ENCODE results near the gene MRPL2.
A peak's percentile ranks its signal among the peaks of the same experiment; 100 is the strongest.

Gene MRPL2

GRCh38 chr6:43059168-43060033 is at the start of gene MRPL2, which contains the start of gene KLC4 (continued):
- TF ChIP-seq, protein P1, sequence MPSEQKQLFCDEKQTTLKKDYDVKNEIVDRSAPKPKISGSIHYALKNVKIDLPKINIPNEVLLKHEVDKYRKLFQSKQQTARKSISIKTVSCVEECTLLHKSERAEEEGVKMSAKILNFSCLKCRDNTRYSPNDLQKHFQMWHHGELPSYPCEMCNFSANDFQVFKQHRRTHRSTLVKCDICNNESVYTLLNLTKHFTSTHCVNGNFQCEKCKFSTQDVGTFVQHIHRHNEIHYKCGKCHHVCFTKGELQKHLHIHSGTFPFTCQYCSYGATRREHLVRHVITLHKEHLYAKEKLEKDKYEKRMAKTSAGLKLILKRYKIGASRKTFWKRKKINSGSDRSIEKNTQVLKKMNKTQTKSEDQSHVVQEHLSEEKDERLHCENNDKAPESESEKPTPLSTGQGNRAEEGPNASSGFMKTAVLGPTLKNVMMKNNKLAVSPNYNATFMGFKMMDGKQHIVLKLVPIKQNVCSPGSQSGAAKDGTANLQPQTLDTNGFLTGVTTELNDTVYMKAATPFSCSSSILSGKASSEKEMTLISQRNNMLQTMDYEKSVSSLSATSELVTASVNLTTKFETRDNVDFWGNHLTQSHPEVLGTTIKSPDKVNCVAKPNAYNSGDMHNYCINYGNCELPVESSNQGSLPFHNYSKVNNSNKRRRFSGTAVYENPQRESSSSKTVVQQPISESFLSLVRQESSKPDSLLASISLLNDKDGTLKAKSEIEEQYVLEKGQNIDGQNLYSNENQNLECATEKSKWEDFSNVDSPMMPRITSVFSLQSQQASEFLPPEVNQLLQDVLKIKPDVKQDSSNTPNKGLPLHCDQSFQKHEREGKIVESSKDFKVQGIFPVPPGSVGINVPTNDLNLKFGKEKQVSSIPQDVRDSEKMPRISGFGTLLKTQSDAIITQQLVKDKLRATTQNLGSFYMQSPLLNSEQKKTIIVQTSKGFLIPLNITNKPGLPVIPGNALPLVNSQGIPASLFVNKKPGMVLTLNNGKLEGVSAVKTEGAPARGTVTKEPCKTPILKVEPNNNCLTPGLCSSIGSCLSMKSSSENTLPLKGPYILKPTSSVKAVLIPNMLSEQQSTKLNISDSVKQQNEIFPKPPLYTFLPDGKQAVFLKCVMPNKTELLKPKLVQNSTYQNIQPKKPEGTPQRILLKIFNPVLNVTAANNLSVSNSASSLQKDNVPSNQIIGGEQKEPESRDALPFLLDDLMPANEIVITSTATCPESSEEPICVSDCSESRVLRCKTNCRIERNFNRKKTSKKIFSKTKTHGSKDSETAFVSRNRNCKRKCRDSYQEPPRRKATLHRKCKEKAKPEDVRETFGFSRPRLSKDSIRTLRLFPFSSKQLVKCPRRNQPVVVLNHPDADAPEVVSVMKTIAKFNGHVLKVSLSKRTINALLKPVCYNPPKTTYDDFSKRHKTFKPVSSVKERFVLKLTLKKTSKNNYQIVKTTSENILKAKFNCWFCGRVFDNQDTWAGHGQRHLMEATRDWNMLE (tag by site-specific recombination; conservative IDR thresholded peaks at IDR 0.05; ENCODE audit: low read depth), result 0 out of 2 replicates have a peak, but pooled peaks have one; percentile 15
- TF ChIP-seq ZNF423 (tag by site-specific recombination; IDR thresholded peaks at IDR 0.05) (no peak), ZNF610 (tag by site-specific recombination; IDR thresholded peaks at IDR 0.05; ENCODE audit: borderline replicate concordance) (no peak), ZSCAN16 (tag by site-specific recombination; IDR thresholded peaks at IDR 0.05) (no peak), EGR2 (tag by site-specific recombination; IDR thresholded peaks at IDR 0.05; ENCODE audit: low read depth) (no peak), ZNF658 (tag by site-specific recombination; IDR thresholded peaks at IDR 0.05) (no peak), MYNN (tag by site-specific recombination; IDR thresholded peaks at IDR 0.05; ENCODE audit: borderline replicate concordance) (no peak), ZNF629 (tag by site-specific recombination; IDR thresholded peaks at IDR 0.05) (peak; percentile 87), GLIS2 (tag by site-specific recombination; IDR thresholded peaks at IDR 0.05) (peak; percentile 40; the same call in 1 of the 2 replicates), ZNF138 (tag by site-specific recombination; IDR thresholded peaks at IDR 0.05; ENCODE audit: borderline replicate concordance) (no peak), ZNF239 (tag by site-specific recombination; IDR thresholded peaks at IDR 0.05) (0 out of 2 replicates have a peak, but pooled peaks have one; percentile 43), ZNF768 (tag by site-specific recombination; IDR thresholded peaks at IDR 0.05) (no peak; the same call in 1 of the 2 replicates), AEBP2 (tag by site-specific recombination; IDR thresholded peaks at IDR 0.05; ENCODE audit: borderline replicate concordance) (no peak), ZNF558 (tag by site-specific recombination; IDR thresholded peaks at IDR 0.05) (no peak), ZNF580 (tag by site-specific recombination; IDR thresholded peaks at IDR 0.05) (no peak), ZNF530 (tag by site-specific recombination; IDR thresholded peaks at IDR 0.05; ENCODE audit: low read depth) (no peak), ZNF394 (tag by site-specific recombination; IDR thresholded peaks at IDR 0.05; ENCODE audit: borderline replicate concordance) (no peak; the same call in 1 of the 2 replicates)
- TF ChIP-seq, protein P2, sequence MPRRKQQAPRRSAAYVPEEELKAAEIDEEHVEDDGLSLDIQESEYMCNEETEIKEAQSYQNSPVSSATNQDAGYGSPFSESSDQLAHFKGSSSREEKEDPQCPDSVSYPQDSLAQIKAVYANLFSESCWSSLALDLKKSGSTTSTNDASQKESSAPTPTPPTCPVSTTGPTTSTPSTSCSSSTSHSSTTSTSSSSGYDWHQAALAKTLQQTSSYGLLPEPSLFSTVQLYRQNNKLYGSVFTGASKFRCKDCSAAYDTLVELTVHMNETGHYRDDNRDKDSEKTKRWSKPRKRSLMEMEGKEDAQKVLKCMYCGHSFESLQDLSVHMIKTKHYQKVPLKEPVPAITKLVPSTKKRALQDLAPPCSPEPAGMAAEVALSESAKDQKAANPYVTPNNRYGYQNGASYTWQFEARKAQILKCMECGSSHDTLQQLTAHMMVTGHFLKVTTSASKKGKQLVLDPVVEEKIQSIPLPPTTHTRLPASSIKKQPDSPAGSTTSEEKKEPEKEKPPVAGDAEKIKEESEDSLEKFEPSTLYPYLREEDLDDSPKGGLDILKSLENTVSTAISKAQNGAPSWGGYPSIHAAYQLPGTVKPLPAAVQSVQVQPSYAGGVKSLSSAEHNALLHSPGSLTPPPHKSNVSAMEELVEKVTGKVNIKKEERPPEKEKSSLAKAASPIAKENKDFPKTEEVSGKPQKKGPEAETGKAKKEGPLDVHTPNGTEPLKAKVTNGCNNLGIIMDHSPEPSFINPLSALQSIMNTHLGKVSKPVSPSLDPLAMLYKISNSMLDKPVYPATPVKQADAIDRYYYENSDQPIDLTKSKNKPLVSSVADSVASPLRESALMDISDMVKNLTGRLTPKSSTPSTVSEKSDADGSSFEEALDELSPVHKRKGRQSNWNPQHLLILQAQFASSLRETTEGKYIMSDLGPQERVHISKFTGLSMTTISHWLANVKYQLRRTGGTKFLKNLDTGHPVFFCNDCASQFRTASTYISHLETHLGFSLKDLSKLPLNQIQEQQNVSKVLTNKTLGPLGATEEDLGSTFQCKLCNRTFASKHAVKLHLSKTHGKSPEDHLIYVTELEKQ (tag by site-specific recombination; IDR thresholded peaks at IDR 0.05; ENCODE audit: borderline replicate concordance), result 0 out of 2 replicates have a peak, but pooled peaks have one; percentile 4
- TF ChIP-seq, protein P3, sequence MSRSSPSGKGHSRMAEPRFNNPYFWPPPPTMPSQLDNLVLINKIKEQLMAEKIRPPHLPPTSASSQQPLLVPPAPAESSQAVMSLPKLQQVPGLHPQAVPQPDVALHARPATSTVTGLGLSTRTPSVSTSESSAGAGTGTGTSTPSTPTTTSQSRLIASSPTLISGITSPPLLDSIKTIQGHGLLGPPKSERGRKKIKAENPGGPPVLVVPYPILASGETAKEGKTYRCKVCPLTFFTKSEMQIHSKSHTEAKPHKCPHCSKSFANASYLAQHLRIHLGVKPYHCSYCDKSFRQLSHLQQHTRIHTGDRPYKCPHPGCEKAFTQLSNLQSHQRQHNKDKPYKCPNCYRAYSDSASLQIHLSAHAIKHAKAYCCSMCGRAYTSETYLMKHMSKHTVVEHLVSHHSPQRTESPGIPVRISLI (tag by site-specific recombination; IDR thresholded peaks at IDR 0.05), result no peak
- TF ChIP-seq, protein P4, sequence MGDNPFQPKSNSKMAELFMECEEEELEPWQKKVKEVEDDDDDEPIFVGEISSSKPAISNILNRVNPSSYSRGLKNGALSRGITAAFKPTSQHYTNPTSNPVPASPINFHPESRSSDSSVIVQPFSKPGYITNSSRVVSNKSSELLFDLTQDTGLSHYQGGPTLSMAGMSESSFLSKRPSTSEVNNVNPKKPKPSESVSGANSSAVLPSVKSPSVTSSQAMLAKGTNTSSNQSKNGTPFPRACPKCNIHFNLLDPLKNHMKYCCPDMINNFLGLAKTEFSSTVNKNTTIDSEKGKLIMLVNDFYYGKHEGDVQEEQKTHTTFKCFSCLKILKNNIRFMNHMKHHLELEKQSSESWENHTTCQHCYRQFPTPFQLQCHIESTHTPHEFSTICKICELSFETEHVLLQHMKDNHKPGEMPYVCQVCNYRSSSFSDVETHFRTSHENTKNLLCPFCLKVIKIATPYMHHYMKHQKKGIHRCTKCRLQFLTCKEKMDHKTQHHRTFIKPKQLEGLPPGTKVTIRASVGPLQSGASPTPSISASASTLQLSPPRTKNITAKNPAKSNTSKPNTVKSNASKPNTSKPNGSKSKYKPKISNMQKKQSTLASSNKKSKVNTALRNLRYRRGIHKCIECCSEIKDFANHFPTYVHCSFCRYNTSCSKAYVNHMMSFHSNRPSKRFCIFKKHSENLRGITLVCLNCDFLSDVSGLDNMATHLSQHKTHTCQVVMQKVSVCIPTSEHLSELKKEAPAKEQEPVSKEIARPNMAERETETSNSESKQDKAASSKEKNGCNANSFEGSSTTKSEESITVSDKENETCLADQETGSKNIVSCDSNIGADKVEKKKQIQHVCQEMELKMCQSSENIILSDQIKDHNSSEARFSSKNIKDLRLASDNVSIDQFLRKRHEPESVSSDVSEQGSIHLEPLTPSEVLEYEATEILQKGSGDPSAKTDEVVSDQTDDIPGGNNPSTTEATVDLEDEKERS (tag by site-specific recombination; IDR thresholded peaks at IDR 0.05), result no peak

Data from HEK293 (cell line).